IPS DF 6.9 (cell line): ENCODE data around the gene AIFM3.
A peak's percentile ranks its signal among the peaks of the same experiment; 100 is the strongest.

ENCODE experiments used
- DNase-seq: peaks from one replicate; pipeline ENCODE4 v3.0.0-alpha.2; 2013; ENCODE audit warnings: low read depth, low spot score
- H3K27ac ChIP-seq: one replicate; pipeline ENCODE4 v1.5.1; 2013; ENCODE audit warnings: low read length, control low read depth
- H3K27me3 ChIP-seq: 2 replicates; pipeline ENCODE4 v1.6.1; 2013; ENCODE audit warnings: mild to moderate bottlenecking, low read length; ENCODE audit not compliant: control insufficient read depth, insufficient read depth
- H3K36me3 ChIP-seq: 2 replicates; pipeline ENCODE4 v1.6.1; 2013; ENCODE audit warnings: low read length; ENCODE audit not compliant: control insufficient read depth, insufficient read depth
- H3K4me1 ChIP-seq: 2 replicates; pipeline ENCODE4 v1.6.1; 2013; ENCODE audit warnings: low read length; ENCODE audit not compliant: control insufficient read depth, insufficient read depth
- H3K4me3 ChIP-seq: 2 replicates; pipeline ENCODE4 v1.5.1; 2013; ENCODE audit warnings: mild to moderate bottlenecking, low read length
- H3K9me3 ChIP-seq: 2 replicates; pipeline ENCODE4 v1.6.1; 2013; ENCODE audit warnings: low read length, inconsistent platforms; ENCODE audit not compliant: control insufficient read depth, insufficient read depth
- WGBS: extraction: QIAGEN DNeasy Blood & Tissue Kit; methylation state at CpG from one replicate; pipeline ENCODE4 v1.1.7; 2013; ENCODE audit warnings: mixed read lengths, missing lambda C conversion rate; ENCODE audit not compliant: insufficient read length, insufficient coverage; 5-methylcytosine and 5-hydroxymethylcytosine counted together

Gene AIFM3

DNA sequence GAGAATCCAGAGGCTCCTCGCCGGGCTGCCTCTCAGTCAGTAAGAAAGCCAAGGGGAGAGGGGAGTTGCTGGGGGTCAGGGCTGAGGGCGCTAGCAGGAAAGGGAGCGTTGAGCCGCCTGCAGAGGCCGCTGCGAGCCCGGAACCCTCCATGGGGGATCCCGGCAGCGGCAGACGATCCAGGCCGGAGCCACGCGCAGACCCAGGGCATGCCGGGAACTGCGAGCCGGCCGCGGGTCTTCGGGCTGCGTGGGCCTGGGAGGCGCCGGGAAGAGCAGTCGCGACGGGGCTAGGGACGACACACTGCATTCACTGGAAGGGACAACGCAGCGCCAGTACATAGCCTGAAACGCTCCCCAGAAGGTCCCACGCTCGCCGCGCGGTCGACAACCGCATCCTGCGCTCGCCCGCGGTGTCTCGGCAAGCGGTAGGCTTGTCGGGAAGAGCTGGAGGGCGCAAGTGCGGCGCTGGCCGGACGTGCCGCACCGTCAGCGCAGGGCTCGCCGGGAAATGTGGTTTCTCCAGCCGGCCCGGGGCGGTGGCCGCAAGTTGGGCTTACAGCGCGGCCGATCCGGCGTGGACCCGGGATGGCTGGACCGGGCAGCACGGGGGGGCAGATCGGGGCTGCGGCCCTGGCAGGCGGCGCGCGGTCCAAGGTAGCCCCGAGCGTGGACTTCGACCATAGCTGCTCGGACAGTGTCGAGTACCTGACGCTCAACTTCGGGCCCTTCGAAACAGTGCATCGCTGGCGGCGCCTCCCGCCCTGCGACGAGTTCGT lies 14.9 kb downstream of the AIFM3 start, which contains the start of gene LZTR1:
LZTR1 (plus strand) TSS at position 511 of the 776 bp plus-strand sequence; CDS start at position 586, 75 bp downstream.
- no peak for DNase-seq
- Histone ChIP-seq H3K27ac (no peak within 1 kb of the TSS), H3K4me1 (peaks cover 5% of the 10 kb centered on the region), H3K36me3 (peaks cover 5% of the 10 kb centered on the region; the same call in 1 of the 2 replicates), H3K4me3 (peak within 1 kb of the TSS; percentile 83), H3K27me3 (no peaks in the 10 kb centered on the region), H3K9me3 (no peaks in the 10 kb centered on the region)
- no CpG with 5 or more reads among the region's 87 CpGs for WGBS

DNA sequence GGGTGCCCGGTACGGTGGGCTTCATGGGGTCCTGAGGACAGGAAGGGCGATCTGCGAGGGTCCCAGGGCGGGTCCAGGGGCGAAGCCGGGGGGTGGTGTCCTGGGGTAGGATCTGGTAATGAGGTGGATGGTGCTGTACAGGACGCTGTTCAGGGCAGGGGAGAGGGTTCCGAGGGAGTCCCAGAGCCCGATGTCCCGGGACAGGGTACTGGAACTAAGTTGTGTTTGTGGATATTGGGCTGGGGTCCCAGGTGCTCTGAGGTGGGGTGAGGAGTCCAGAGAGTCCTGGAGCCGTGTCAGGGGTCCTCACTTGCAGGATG lies 15.5 kb downstream of the AIFM3 start:
- peaks cover 5% of the 10 kb centered on the region for H3K4me1 ChIP-seq
- peak overlapping the region; percentile 83 for H3K4me3 ChIP-seq
- H3K27me3 ChIP-seq: no peaks in the 10 kb centered on the region
- H3K36me3 ChIP-seq: peaks cover 5% of the 10 kb centered on the region; the same call in 1 of the 2 replicates
- WGBS: no CpG with 5 or more reads among the region's 12 CpGs
- DNase-seq: no peak
- no peak overlapping the region for H3K27ac ChIP-seq
- no peaks in the 10 kb centered on the region for H3K9me3 ChIP-seq

- no peak for DNase-seq
- Histone ChIP-seq H3K4me1 (peaks cover 5% of the 10 kb centered on the region), H3K27me3 (no peaks in the 10 kb centered on the region), H3K36me3 (peaks cover 5% of the 10 kb centered on the region; the same call in 1 of the 2 replicates), H3K27ac (no peak overlapping the region), H3K4me3 (no peak overlapping the region), H3K9me3 (no peaks in the 10 kb centered on the region)
- WGBS: no CpG with 5 or more reads among the region's 5 CpGs
Observed at GRCh38 chr22:20983081-20983771, 16.2 kb downstream of the AIFM3 start.

- Histone ChIP-seq H3K9me3 (no peaks in the 10 kb centered on the region), H3K27ac (no peak overlapping the region), H3K4me3 (no peak overlapping the region), H3K27me3 (no peaks in the 10 kb centered on the region), H3K36me3 (peaks cover 5% of the 10 kb centered on the region; the same call in 1 of the 2 replicates), H3K4me1 (peaks cover 2% of the 10 kb centered on the region; the same call in 1 of the 2 replicates)
- no peak for DNase-seq
- no CpG with 5 or more reads among the region's 7 CpGs for WGBS
Observed at GRCh38 chr22:20985720-20986119, 18.7 kb downstream of the AIFM3 start.

DNA sequence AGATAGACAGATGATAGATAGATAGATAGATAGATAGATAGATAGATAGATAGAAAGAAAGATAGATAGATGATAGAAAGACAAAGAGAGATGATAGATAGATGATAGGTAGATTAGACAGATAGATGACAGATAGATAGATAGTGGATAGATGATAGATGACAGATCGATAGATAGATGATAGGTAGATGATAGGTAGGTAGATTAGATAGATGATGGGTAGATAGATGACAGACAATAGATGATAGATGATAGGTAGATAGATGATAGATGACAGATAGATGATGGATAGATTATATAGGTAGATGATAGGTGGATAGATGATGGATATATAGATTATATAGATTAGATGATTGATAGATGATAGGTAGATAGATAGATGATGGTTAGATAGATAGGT lies 19.3 kb downstream of the AIFM3 start:
- peaks cover 2% of the 10 kb centered on the region; the same call in 1 of the 2 replicates for H3K4me1 ChIP-seq
- H3K27me3 ChIP-seq: no peaks in the 10 kb centered on the region
- H3K36me3 ChIP-seq: peaks cover 5% of the 10 kb centered on the region; the same call in 1 of the 2 replicates
- DNase-seq: no peak
- 100% methylated on average over 1 of the region's 1 CpG for WGBS
- no peak overlapping the region for H3K4me3 ChIP-seq
- no peak overlapping the region for H3K27ac ChIP-seq
- no peaks in the 10 kb centered on the region for H3K9me3 ChIP-seq

GRCh38 chr22:20987375-20987774 lies 20.3 kb downstream of the AIFM3 start:
- Histone ChIP-seq H3K27ac (no peak overlapping the region), H3K4me3 (no peak overlapping the region), H3K27me3 (no peaks in the 10 kb centered on the region), H3K9me3 (no peaks in the 10 kb centered on the region), H3K36me3 (peaks cover 15% of the 10 kb centered on the region), H3K4me1 (peaks cover 2% of the 10 kb centered on the region; the same call in 1 of the 2 replicates)
- no peak for DNase-seq
- no CpG with 5 or more reads among the region's 14 CpGs for WGBS

GRCh38 chr22:20988573-20989322 lies 21.7 kb downstream of the AIFM3 start:
- no peak for DNase-seq
- no peaks in the 10 kb centered on the region for H3K27me3 ChIP-seq
- H3K36me3 ChIP-seq: peaks cover 21% of the 10 kb centered on the region
- H3K4me3 ChIP-seq: no peak overlapping the region
- no peaks in the 10 kb centered on the region for H3K9me3 ChIP-seq
- WGBS: no CpG with 5 or more reads among the region's 16 CpGs
- H3K4me1 ChIP-seq: no peaks in the 10 kb centered on the region
- H3K27ac ChIP-seq: no peak overlapping the region

- Histone ChIP-seq H3K27me3 (no peaks in the 10 kb centered on the region), H3K4me1 (no peaks in the 10 kb centered on the region), H3K27ac (no peak overlapping the region), H3K36me3 (peaks cover 21% of the 10 kb centered on the region), H3K9me3 (no peaks in the 10 kb centered on the region), H3K4me3 (no peak overlapping the region)
- no CpG with 5 or more reads among the region's 17 CpGs for WGBS
- no peak for DNase-seq
Observed at GRCh38 chr22:20989323-20990138, 22.5 kb downstream of the AIFM3 start.

DNA sequence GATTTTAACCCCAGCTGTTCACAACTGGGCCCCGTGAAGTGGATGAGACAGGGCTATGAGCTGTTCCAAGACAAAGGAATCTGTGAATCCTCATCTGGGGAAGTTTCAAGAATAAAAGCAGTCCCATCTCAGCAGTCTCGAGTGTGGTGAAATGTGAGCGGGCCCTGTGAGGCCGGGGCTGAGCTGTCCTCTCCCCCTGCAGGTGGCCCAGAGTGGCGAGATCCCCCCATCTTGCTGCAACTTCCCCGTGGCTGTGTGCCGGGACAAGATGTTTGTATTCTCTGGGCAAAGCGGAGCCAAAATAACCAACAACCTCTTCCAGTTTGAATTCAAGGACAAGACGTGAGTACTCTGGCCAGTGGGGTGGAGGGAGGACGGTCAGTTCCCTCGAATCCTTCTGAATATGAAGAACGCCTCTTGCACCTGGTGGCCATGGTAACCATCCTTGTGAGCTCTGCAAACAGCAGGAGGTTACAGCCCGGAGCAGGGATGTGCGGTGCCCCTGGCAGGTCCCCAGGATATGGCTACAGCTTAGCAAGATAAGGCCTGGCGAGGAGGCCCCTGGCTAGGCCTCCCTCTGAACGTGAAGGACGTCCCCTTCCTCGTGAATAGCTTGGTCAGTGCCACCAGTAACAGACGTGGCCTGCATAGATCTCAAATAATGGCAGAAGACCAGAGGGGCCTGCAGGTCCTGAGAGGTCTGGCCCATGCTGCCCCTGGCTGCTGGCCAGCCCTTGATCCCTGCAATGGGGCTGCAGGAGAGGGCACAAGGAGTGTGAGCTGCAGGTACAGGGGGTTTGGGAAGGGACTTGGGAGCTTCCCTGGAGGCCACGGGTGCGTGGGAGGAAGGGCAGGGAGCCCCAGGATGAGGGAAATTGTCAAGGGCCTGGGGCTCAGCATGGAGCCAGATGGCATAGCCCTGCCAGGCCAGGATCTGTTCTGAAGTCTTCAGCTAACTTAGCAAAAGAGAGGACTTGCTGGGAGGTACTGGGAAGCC lies 23.4 kb downstream of the AIFM3 start:
- no CpG with 5 or more reads among the region's 21 CpGs for WGBS
- Histone ChIP-seq H3K9me3 (no peaks in the 10 kb centered on the region), H3K36me3 (peaks cover 21% of the 10 kb centered on the region), H3K4me1 (no peaks in the 10 kb centered on the region), H3K27me3 (no peaks in the 10 kb centered on the region), H3K4me3 (no peak overlapping the region), H3K27ac (no peak overlapping the region)
- DNase-seq: no peak
